ENCODE results near the gene REXO4. TPM values are rescaled to one million over a fixed set of nuclear protein-coding genes. Genes with fewer than 3 reads are reported as not detected.

REXO4 gene
- total and polyA plus RNA-seq, 3 experiments from 2014 or later = 25.8 to 56.4 (median 52.4) TPM

GRCh38 chr9:133423216-133423615 is 5.4 kb upstream of the REXO4 start:
- Mint-ChIP-seq H3K27me3 (peaks cover 17 to 28% of the 10 kb centered on the region in 2 donors), H3K27ac (peak overlapping the region in 3 of 8 donors; percentile 45 to 66 (median 47)), H3K9me3 (no peaks in the 10 kb centered on the region), H3K4me1 (peaks cover 18 to 33% (median 31%) of the 10 kb centered on the region in 3 donors), H3K4me3 (no peak overlapping the region), H3K36me3 (no peaks in the 10 kb centered on the region)
- ChIA-PET POLR2A (no interaction called here), CTCF (no interaction called here)
- Histone ChIP-seq H3K36me3 (ENCODE audit: insufficient read depth, low read length) (no peaks in the 10 kb centered on the region), H3K27ac (ENCODE audit: low read depth, low read length) (no peak overlapping the region), H3K27me3 (ENCODE audit: insufficient read depth, low read length, poor library complexity, severe bottlenecking) (peaks cover 15% of the 10 kb centered on the region), H3K4me3 (ENCODE audit: low read length) (no peak overlapping the region), H3K4me1 (ENCODE audit: insufficient read depth, low read length) (no peaks in the 10 kb centered on the region), H3K9me3 (ENCODE audit: low read length) (no peaks in the 10 kb centered on the region)
- DNase-seq = no peak

- peaks cover 0 to 5% (median 0%) of the 10 kb centered on the region in 3 donors for H3K36me3 Mint-ChIP-seq
- H3K27me3 Mint-ChIP-seq = peaks cover 10 to 15% of the 10 kb centered on the region in 2 donors
- H3K4me3 Mint-ChIP-seq = peak within 1 kb of the TSS in 3 of 7 donors; percentile 2 to 78 (median 63)
- POLR2A ChIA-PET = no interaction called here
- H3K4me1 Mint-ChIP-seq = peaks cover 20 to 39% (median 35%) of the 10 kb centered on the region in 3 donors
- H3K4me3 ChIP-seq (ENCODE audit: low read length) = no peak within 1 kb of the TSS
- H3K27ac Mint-ChIP-seq = peak within 1 kb of the TSS; percentile 27 to 93 (median 78)
- H3K4me1 ChIP-seq (ENCODE audit: insufficient read depth, low read length) = peaks cover 4% of the 10 kb centered on the region
- H3K27me3 ChIP-seq (ENCODE audit: insufficient read depth, low read length, poor library complexity, severe bottlenecking) = peaks cover 5% of the 10 kb centered on the region
- CTCF ChIA-PET = no interaction called here
- H3K27ac ChIP-seq (ENCODE audit: low read depth, low read length) = no peak within 1 kb of the TSS
- no peaks in the 10 kb centered on the region for H3K9me3 ChIP-seq (ENCODE audit: low read length)
- no peaks in the 10 kb centered on the region for H3K36me3 ChIP-seq (ENCODE audit: insufficient read depth, low read length)
- peak in 2 of 5 donors; percentile 23 to 62 for DNase-seq
- H3K9me3 Mint-ChIP-seq = no peaks in the 10 kb centered on the region
Observed at GRCh38 chr9:133421615-133422542, 4.1 kb upstream of the REXO4 start, which contains the start of gene ADAMTS13. ADAMTS13 (plus strand) TSS chr9:133422367; CDS start chr9:133422444, 77 bp downstream.

- Mint-ChIP-seq H3K4me1 (peaks cover 33 to 54% (median 50%) of the 10 kb centered on the region in 3 donors), H3K4me3 (peak overlapping the region in 4 of 7 donors; percentile 17 to 73 (median 42)), H3K27ac (peak overlapping the region; percentile 61 to 93 (median 68)), H3K36me3 (peaks cover 0 to 15% (median 0%) of the 10 kb centered on the region in 3 donors), H3K9me3 (no peaks in the 10 kb centered on the region), H3K27me3 (peaks cover 3 to 6% of the 10 kb centered on the region in 2 donors)
- Histone ChIP-seq H3K36me3 (ENCODE audit: insufficient read depth, low read length) (no peaks in the 10 kb centered on the region), H3K4me3 (ENCODE audit: low read length) (no peak overlapping the region), H3K9me3 (ENCODE audit: low read length) (no peaks in the 10 kb centered on the region), H3K4me1 (ENCODE audit: insufficient read depth, low read length) (peaks cover 19% of the 10 kb centered on the region), H3K27ac (ENCODE audit: low read depth, low read length) (no peak overlapping the region), H3K27me3 (ENCODE audit: insufficient read depth, low read length, poor library complexity, severe bottlenecking) (no peaks in the 10 kb centered on the region)
- ChIA-PET CTCF (no interaction called here), POLR2A (no interaction called here)
- peak in 1 of 5 donors; percentile 11 for DNase-seq
Observed at GRCh38 chr9:133420392-133420827, 2.6 kb upstream of the REXO4 start.

GRCh38 chr9:133419005-133419404 is 1.2 kb upstream of the REXO4 start:
- H3K27me3 ChIP-seq (ENCODE audit: insufficient read depth, low read length, poor library complexity, severe bottlenecking) = no peaks in the 10 kb centered on the region
- H3K4me3 ChIP-seq (ENCODE audit: low read length) = no peak overlapping the region
- Mint-ChIP-seq H3K4me1 (peaks cover 44 to 68% (median 64%) of the 10 kb centered on the region in 3 donors), H3K4me3 (peak overlapping the region; percentile 88 to 92 (median 89)), H3K36me3 (peaks cover 0 to 29% (median 0%) of the 10 kb centered on the region in 3 donors), H3K27me3 (peaks cover 0 to 1% of the 10 kb centered on the region in 2 donors), H3K27ac (peak overlapping the region; percentile 24 to 96 (median 74)), H3K9me3 (no peaks in the 10 kb centered on the region)
- no peaks in the 10 kb centered on the region for H3K9me3 ChIP-seq (ENCODE audit: low read length)
- DNase-seq = no peak
- POLR2A ChIA-PET = interaction anchor here (0.6 kb wide), 1 partner anchor 57 kb away, joined by 4 read pairs; no protein-coding TSS in a partner anchor
- peaks cover 20% of the 10 kb centered on the region for H3K4me1 ChIP-seq (ENCODE audit: insufficient read depth, low read length)
- CTCF ChIA-PET = interaction anchor here (2.1 kb wide), 1 partner anchor 41 kb away, joined by 6 read pairs; the partner anchor contains the start of gene CACFD1
- peak overlapping the region; percentile 87 for H3K27ac ChIP-seq (ENCODE audit: low read depth, low read length)
- peaks cover 6% of the 10 kb centered on the region for H3K36me3 ChIP-seq (ENCODE audit: insufficient read depth, low read length)

GRCh38 chr9:133415170-133415569 is 2.6 kb downstream of the REXO4 start:
- Mint-ChIP-seq H3K27me3 (peaks cover 0 to 1% of the 10 kb centered on the region in 2 donors), H3K4me1 (peaks cover 41 to 59% (median 54%) of the 10 kb centered on the region in 3 donors), H3K4me3 (peak overlapping the region in 4 of 7 donors; percentile 89 to 90 (median 89)), H3K36me3 (peaks cover 0 to 64% (median 7%) of the 10 kb centered on the region in 3 donors), H3K27ac (peak overlapping the region in 2 of 8 donors; percentile 47 to 86), H3K9me3 (no peaks in the 10 kb centered on the region)
- Histone ChIP-seq H3K4me3 (ENCODE audit: low read length) (no peak overlapping the region), H3K27me3 (ENCODE audit: insufficient read depth, low read length, poor library complexity, severe bottlenecking) (no peaks in the 10 kb centered on the region), H3K4me1 (ENCODE audit: insufficient read depth, low read length) (peaks cover 20% of the 10 kb centered on the region), H3K27ac (ENCODE audit: low read depth, low read length) (no peak overlapping the region), H3K36me3 (ENCODE audit: insufficient read depth, low read length) (peaks cover 27% of the 10 kb centered on the region), H3K9me3 (ENCODE audit: low read length) (no peaks in the 10 kb centered on the region)
- POLR2A ChIA-PET = no interaction called here
- CTCF ChIA-PET = interaction anchor here (1.5 kb wide), 1 partner anchor 73 kb away, joined by 3 read pairs; no protein-coding TSS in a partner anchor
- no peak for DNase-seq

- CTCF ChIA-PET = no interaction called here
- Histone ChIP-seq H3K4me1 (ENCODE audit: insufficient read depth, low read length) (no peaks in the 10 kb centered on the region), H3K4me3 (ENCODE audit: low read length) (no peak overlapping the region), H3K27me3 (ENCODE audit: insufficient read depth, low read length, poor library complexity, severe bottlenecking) (no peaks in the 10 kb centered on the region), H3K27ac (ENCODE audit: low read depth, low read length) (no peak overlapping the region), H3K9me3 (ENCODE audit: low read length) (no peaks in the 10 kb centered on the region), H3K36me3 (ENCODE audit: insufficient read depth, low read length) (peaks cover 42% of the 10 kb centered on the region)
- Mint-ChIP-seq H3K27me3 (no peaks in the 10 kb centered on the region), H3K4me1 (peaks cover 6 to 8% (median 7%) of the 10 kb centered on the region in 3 donors), H3K27ac (peak overlapping the region in 1 of 8 donors; percentile 29), H3K36me3 (peaks cover 6 to 81% (median 13%) of the 10 kb centered on the region in 3 donors), H3K9me3 (no peaks in the 10 kb centered on the region), H3K4me3 (no peak overlapping the region)
- no peak for DNase-seq
- POLR2A ChIA-PET = no interaction called here
Observed at GRCh38 chr9:133408042-133408441, 9.8 kb downstream of the REXO4 start.

GRCh38 chr9:133406480-133407307 is 11.1 kb downstream of the REXO4 start:
- ChIA-PET CTCF (interaction anchor here (1.1 to 2.7 kb wide), 3 partner anchors 46 to 79 kb away, joined by 3 to 17 read pairs (median 3); no protein-coding TSS in a partner anchor), POLR2A (no interaction called here)
- Mint-ChIP-seq H3K4me1 (peaks cover 6 to 8% (median 7%) of the 10 kb centered on the region in 3 donors), H3K9me3 (no peaks in the 10 kb centered on the region), H3K36me3 (peaks cover 6 to 69% (median 13%) of the 10 kb centered on the region in 3 donors), H3K27me3 (no peaks in the 10 kb centered on the region), H3K4me3 (no peak overlapping the region), H3K27ac (peak overlapping the region; percentile 64 to 94 (median 87))
- peak; percentile 70 to 85 (median 71) for DNase-seq
- H3K27me3 ChIP-seq (ENCODE audit: insufficient read depth, low read length, poor library complexity, severe bottlenecking) = no peaks in the 10 kb centered on the region
- H3K36me3 ChIP-seq (ENCODE audit: insufficient read depth, low read length) = peaks cover 35% of the 10 kb centered on the region
- no peak overlapping the region for H3K4me3 ChIP-seq (ENCODE audit: low read length)
- H3K9me3 ChIP-seq (ENCODE audit: low read length) = no peaks in the 10 kb centered on the region
- H3K27ac ChIP-seq (ENCODE audit: low read depth, low read length) = no peak overlapping the region
- H3K4me1 ChIP-seq (ENCODE audit: insufficient read depth, low read length) = no peaks in the 10 kb centered on the region
